GM13976 (cell line): ENCODE measurements around the gene TFEB.

Source experiments
- DNase-seq: peaks from one replicate; pipeline ENCODE4 v3.0.0; 2012; ENCODE audit warnings: low spot score
- in situ Hi-C: fragments of 300-500 bp; cut with MboI; formaldehyde crosslinking; loops from one replicate; pipeline ENCODE4 v1.12.0; 2022; ENCODE audit warnings: low sequenced_read_pairs, mixed read lengths, inconsistent platforms; ENCODE audit not compliant: unreplicated experiment
- TF ChIP-seq, protein P1 (sequence below): IDR thresholded peaks from 2 replicates; pipeline ENCODE4 v1.5.1; 2012; ENCODE audit warnings: borderline replicate concordance, mild to moderate bottlenecking; ENCODE audit not compliant: insufficient read depth; ENCODE audit errors: extremely low read depth, missing control alignments, control extremely low read depth

The TFEB gene

DNA sequence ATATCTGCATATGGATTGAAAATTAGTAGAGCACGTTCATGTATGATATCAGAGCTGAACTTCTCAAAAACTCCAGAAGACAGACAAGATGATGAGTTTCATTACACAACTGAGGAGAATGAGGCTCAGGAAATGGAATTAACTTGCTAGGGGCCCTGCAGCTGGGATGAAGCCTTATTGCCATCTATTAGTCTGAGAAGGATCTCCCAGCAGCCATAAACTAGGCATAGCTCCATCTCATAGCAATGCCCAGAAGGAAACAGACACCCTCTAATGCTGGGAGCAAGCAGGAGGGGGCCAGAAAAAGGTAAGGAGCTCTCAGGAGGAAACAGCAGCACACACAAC is 18.0 kb downstream of the TFEB start:
- DNase-seq = no peak
- in situ Hi-C loops = no loop called here
- TF ChIP-seq, protein P1, sequence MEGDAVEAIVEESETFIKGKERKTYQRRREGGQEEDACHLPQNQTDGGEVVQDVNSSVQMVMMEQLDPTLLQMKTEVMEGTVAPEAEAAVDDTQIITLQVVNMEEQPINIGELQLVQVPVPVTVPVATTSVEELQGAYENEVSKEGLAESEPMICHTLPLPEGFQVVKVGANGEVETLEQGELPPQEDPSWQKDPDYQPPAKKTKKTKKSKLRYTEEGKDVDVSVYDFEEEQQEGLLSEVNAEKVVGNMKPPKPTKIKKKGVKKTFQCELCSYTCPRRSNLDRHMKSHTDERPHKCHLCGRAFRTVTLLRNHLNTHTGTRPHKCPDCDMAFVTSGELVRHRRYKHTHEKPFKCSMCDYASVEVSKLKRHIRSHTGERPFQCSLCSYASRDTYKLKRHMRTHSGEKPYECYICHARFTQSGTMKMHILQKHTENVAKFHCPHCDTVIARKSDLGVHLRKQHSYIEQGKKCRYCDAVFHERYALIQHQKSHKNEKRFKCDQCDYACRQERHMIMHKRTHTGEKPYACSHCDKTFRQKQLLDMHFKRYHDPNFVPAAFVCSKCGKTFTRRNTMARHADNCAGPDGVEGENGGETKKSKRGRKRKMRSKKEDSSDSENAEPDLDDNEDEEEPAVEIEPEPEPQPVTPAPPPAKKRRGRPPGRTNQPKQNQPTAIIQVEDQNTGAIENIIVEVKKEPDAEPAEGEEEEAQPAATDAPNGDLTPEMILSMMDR = no peak

DNA sequence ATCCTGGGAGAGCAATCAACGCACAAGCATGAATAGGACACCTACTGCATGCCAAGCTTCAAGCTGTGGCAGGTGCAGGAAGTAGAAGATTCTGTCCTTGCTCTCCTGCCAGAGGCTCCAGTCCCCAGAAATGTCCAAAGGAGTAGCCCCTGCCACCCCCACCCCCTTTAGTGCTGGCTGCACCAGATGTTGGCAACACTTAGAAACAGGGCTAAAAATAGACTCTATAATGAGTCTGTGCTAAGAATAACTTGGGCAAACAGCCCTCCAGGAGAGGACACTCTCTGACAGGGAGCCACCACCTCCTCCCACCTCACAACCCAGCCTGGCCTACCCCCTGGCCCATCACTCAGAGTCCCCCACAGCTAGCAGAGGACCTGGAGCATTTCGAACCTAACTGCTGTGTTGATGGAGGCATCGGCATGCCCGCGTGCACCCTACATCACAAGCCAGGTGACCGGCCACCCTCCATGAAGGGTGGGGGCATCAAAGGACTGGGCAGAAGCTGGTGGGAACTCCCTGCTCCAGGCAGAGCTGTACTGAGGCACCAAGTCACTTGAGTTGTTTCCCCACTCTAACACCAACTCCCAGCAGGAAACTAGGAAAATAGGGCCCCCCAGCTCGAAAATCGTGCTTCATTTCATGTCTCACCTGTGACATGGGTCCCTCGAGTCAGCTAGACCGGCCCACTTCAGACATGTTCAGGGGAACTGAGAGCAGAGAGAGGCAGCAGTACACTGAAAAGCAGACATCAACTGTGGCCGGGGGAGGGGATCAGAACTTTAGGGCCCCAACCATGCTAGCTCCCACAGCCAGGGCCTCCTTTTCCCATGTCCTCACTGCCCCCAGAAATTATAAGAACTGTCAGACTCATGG is 18.7 kb downstream of the TFEB start:
- in situ Hi-C loops = no loop called here
- no peak for DNase-seq
- TF ChIP-seq, protein P1 = no peak

DNA sequence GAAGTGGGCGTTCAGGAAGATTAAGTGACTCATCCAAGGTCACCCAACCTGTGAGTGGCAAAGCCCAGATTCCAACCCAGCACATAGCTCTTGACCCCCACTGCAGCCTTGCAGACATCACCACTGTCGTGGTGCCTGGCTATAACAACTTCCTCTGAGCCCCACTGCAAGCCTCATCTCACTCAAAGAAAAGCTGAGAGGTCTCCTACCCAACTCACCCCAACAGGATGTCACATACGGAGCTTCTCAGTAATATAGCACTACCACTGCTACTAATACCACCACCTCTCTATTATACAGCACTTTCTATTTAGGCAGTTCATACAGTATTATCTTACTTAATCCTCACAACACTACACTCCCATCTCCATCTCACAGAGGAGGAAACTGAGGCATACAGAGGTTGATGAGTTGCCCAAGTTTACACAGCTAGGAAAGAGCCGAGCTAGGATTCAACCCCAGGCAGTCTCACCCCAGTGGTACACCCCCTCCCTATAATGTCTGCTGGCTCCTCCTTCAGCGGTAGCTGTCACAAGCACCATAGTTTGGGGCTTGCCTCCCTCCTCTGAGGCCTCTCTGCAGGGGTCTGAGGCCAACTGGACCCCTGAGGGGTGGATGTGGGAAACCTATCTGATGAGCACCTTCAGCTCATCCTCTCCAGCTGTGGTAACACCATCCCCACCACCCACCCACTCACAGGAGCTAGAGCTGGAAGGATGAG is 19.5 kb downstream of the TFEB start:
- no peak for DNase-seq
- TF ChIP-seq, protein P1 = no peak
- in situ Hi-C loops = no loop called here

DNA sequence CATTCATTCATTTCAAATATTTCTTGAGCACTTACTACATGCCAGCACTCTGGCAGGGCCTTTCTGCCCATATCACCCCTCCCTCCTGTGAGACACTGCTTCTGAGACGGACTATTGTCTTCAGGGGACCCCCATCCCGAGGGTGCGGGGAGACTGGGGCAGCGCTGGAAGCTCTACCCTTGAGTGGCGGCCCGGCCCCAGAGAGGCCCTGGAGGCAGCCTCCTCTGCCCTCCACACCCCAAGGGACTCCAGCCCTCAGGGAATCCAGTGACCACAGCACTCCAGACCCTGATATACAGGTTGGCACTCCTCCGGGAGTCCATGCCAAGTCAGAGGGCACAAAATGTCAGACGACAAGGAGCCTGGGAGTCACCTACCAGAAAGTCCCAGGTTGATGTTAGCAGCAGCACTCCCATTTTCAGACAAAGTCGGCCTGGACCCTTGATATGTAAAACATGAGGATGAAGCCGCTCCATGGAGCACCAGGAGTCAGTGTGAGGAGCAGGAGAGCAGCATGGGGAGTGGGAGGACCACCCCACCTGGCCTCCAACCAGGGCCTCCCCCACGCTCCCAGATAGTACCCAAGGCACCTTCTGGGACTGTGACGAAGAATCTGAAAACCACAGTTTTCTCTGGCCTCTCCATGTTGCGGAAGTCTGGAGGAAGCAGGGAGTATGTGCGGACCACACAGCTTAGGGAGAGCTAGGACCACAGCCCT is 20.7 kb downstream of the TFEB start:
- in situ Hi-C loops = no loop called here
- TF ChIP-seq, protein P1 = no peak
- DNase-seq = no peak

DNA sequence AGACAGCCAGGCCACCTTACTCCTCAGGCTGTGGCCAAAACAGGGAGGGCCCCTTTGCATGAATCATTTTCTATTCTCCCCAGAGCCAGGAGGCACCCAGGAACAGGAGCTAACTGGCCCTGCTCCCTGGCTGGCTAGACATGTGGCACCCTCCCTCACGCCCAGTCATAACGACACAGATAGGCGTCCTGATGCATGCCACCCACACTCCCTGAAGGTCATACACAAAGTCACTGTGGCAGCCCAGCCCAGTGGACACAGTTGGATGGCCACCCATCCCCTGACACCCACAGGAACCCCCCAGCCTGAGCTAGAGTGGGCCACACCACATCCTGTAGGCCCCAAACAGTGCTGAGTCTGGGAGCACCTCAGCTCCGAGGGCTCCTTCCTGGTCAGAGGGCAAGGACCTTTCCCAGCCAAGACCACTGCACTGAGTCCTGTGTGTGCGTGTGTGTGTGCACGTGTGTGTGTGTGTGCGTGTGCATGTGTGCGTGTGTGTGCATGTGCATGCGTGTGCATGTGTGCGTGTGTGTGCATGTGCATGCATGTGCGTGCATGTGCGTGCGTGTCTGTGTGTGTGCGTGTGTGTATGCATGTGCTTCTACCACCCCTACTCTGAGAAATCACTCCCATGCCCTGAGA is 21.6 kb downstream of the TFEB start:
- in situ Hi-C loops = no loop called here
- TF ChIP-seq, protein P1 = no peak

DNA sequence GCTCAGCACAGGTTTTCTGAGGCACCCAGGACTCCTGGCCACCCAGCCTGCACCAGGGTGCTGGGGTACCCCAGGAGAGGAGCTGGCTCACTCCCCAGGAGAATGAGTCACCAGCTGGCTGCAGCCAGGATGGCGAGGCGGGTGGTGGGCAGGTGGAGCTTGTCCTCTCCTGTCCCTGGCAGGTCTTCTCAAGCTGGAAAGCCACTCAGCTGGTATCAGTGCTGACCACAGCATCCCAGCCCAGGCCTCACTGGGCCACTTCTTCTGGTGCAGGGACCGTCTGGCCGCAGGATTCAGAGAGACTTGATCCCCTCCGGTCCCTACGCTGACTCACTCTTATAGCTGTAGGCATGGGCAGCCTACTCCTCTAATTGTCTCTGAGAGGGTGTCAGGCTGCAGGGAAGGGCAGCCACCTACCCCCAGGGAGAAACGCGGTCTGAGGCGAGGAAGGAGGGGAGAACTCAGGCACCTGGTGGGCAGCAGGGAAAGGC is 22.2 kb downstream of the TFEB start:
- no peak for DNase-seq
- TF ChIP-seq, protein P1 = no peak
- in situ Hi-C loops = no loop called here

More for the DNA sequence above, 21.6 kb downstream of the TFEB start:
- DNase-seq = peak; percentile 75
